ENCODE results near the gene TELO2.
"Not testable (repeated sequence)": the region's sequence is repeated elsewhere in the genome, so short reads cannot be mapped to it uniquely, and the experiment has no call there.

The TELO2 gene

DNA sequence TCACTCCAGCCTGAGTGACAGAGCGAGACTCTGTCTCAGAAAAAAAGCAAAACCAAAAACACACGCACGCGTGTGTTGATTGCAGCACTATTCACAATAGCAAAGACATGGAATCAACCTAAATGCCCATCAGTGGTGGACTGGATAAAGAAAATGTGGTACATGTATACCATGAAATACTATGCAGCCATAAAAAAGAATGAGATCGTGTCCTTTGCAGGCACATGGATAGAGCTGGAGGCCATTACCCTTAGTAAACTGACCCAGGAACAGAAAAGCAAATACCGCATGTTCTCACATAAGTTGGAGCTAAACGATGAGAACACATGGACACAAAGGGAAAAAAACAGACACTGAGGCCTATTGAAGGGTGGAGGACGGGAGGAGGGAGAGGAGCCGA lies 14.2 kb upstream of the TELO2 start:
- not testable (repeated sequence) for FAIRE-seq

DNA sequence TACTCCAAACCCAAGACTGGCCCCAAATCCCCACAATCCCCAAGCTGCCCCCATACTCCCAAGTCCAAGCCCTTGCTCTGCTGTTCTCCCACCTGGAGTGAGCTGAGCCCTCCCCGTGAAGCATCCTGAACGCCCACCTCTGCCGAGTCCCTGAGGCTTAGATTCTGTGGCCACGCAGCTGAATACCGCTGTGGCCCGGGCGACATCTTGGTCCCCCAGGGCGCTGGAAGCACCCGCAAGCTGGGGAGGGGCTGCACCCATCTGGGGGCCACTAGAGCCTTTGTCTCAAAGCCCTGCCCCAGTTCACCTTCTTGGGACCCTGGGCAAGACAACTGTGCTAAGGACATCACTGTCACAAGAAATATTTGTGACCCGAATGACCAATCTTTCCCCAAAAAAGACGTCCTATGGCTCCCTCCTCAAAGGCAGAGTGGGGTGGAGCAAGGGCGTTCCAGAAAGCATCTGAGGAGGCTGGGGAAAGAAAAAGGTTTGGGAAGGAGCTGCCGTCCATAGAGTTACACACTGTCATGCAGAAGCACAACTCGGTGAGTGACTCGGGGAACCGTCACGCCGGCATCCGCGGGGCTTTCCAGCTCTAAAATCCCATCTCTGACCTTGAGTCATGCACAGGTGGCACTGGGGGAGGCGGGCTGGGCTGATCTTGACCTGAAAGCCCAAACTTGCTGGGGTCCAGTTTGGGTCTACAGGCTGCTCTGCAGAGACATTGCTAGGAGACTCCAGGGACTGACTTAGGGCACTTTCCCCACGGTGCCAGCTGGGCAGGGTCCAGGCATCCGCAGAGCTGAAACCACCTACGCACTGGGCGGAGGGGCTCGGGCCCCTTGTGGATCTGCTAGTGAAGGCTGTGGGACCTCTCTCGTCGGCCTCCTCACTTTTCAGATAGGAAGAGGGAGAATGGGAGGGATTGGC lies 11.0 kb upstream of the TELO2 start:
- FAIRE-seq: no peak

GRCh38 chr16:1485847-1486496 lies 7.2 kb upstream of the TELO2 start:
- no peak for FAIRE-seq

- FAIRE-seq: no peak
These were observed 6.4 kb upstream of the TELO2 start for GRCh38 chr16:1486551-1487390.

GRCh38 chr16:1487395-1488053 lies 5.6 kb upstream of the TELO2 start:
- FAIRE-seq: no peak

DNA sequence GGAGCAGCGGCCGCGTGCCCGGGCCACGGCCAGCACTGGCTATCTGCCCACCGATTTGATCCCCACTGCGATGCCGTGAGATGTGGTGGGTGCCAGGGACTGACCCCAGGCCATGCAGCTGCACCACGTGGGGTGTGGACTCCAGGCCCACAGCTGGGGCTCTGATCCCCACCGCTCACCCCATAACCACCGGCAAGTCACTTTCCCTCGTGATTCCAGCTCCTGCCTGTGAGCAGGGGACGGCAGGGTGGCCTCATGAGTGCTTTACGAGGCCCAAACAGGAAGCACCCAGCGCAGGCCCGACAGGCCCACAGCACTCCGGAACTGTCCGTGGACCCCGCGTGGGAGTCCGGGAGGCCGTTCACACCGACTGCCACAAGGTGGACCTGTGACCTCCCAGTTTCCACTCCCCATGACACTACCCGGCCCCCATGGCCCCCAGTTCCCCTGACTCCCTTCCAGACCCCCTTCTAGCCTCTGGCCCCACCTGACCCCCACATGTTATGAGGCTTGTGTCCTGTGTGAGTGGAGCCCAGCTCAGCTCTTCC lies 5.0 kb upstream of the TELO2 start:
- no peak for FAIRE-seq

DNA sequence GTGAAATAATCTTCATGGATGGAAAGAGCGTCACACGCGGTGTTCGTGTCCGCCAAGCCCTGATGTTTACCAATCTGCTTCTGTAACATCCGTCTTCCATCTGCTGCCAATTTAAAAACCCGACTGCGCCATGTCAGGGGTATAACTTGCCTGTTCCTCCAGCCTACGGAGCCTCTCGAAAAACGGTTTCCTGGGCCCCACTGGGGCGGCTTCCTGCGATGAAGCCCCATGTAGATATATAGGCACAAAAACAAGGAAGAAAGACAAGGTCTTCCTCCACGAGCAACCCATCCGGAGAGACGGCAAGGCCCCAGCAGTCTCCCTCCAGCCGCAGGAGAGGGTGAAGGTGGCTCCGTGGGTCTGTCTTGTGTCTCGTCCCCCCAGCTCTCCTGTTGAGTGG lies 4.5 kb upstream of the TELO2 start, which contains the start of gene PTX4:
TSS of gene PTX4 (minus strand) at position 326 of the 400 bp plus-strand sequence. CDS start at position 291, 35 bp downstream.
- FAIRE-seq: no peak

DNA sequence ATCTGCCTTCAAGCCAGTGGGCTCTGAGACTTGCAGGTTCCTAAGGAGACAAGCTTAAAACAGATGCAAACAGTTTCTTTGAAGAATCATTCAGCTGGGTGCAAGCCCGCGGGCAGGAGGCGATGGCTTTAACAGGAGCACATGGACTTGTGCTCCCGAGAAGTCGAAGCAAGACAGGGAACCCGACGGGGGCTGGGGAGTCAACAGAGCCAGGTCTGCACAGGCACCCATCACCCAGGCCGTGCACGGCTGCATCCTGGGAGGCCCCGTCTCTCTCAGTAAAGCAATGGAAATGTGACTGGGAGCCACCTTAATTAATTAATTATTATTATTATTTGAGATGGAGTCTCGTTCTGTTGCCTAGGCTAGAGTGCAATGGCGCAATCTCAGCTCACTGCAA lies 4.1 kb upstream of the TELO2 start:
- no peak for FAIRE-seq

GRCh38 chr16:1491327-1491726 lies 1.8 kb upstream of the TELO2 start:
- no peak for FAIRE-seq

DNA sequence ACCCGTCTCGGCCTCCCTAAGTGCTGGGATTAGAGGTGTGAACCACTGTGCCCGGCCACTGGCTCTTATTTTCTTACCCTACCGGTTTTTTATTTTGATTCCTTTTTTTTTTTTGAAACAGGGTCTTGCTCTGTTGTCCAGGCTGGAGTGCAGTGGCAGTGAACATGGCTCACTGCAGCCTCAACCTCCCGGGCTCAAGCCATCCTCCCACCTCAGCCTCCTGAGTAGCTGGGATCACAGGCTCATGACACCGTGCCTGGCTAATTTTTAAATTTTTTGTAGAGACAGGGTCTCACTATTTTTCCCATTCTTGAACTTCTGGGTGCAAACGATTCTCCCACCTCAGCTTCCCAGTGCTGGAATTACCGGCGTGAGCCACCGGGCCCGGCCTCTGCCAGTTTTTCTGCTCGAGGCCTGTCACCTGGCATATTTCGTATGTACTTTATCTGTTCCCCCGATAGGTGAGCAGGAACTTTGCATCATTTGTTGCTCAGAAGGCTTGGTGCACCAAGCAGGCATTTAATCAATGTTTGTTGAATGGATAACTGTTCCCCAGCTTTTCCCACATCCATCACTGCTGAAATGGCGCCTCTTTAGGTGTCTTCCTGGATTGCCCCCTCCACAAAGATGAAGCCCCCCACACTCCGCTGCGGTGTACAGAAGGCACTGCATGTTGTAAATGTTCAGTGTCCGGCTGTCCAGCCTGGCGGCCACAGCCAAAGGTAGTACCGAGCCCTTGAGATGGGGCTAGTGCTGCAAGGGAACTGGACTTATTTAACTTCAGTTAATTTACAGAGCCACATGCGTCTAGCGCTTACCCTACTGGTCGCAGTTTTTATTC lies 858 bp upstream of the TELO2 start:
- no peak for FAIRE-seq

DNA sequence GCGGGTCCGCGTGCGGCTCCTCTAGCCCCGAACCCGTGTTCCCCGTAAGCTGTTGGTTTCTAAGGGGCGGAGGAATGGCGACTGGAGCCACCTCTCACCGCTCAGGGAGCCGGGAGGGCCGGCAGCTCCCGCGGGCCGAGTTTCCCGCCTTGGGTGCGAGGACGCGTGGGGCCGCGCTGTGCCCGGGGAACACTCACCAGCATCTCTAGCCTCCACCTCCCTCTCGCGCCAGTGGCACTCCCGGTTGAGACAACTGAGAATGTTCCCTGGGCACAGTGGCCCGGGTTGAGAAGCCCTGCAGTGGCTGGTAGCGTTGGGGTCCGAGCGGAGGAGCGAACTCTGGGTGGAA lies 560 bp downstream of the TELO2 start:
- FAIRE-seq: no peak

- no peak for FAIRE-seq
These were observed 1.0 kb downstream of the TELO2 start for GRCh38 chr16:1494129-1494640.

- FAIRE-seq: no peak
These were observed 1.6 kb downstream of the TELO2 start for GRCh38 chr16:1494711-1495110.

DNA sequence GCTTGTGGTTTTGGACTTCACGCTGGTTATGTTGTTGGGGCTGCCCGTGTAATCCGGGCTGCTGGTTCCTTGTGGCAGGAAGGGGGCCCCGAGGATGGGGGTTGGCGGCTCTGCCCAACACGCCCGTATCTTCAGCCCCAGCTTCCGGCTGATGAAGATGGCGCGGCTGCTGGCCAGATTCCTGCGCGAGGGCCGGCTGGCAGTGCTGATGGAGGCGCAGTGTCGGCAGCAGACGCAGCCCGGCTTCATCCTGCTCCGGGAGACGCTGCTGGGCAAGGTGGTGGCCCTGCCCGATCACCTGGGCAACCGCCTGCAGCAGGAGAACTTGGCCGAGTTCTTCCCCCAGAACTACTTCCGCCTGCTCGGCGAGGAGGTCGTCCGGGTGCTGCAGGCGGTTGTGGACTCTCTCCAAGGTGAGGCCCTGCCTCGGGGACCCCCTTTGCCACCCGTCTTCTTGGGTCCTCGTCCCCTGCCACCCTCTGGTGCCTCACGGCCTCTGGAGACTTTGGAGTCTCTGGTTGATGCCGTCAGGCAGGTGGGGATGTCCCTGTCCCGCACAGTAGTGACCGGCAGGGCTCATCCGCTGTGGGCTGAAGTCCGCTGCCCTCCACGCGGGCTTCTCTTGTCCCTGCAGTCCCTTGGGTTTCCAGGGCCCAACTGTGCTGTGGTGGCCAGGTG lies 2.2 kb downstream of the TELO2 start:
- no peak for FAIRE-seq

DNA sequence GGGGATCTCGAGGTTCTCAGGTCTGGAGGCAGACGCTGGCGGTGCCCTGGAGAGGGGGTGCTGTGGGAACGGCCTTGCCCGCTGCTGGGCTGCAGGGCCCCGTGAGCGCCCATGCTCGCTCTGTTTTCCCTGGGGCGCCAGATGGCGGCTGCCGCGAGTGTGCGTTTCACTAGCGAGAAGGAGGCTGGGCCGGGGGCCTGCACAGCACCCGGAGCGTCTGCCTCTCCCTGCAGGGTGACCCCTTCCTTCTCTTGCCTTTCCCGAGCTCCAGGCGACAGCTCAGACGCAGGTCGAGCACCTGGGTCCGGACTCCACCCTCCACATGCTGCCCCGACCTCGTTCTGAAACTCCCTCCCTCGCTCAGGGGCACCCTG lies 2.7 kb downstream of the TELO2 start:
- no peak for FAIRE-seq

DNA sequence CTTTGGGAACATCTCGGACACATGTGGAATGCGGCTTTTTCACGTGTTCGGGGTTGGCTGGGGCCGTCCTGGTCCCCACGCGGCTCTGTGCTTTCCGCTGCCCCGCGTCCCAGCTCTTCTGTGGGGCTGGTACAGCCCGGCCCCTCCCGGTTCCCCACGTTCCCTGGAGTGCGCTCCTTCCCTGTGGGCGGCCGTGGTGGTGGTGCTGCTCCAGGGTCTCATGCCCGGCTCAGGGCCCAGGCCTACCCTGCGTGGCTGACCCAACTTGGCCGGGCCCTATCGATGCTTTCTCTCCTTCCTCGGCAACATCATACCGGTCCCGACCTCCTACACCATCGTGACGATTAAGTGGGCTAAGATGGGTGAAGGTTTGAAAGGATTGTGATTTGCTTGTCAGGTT lies 3.3 kb downstream of the TELO2 start:
- FAIRE-seq: no peak

DNA sequence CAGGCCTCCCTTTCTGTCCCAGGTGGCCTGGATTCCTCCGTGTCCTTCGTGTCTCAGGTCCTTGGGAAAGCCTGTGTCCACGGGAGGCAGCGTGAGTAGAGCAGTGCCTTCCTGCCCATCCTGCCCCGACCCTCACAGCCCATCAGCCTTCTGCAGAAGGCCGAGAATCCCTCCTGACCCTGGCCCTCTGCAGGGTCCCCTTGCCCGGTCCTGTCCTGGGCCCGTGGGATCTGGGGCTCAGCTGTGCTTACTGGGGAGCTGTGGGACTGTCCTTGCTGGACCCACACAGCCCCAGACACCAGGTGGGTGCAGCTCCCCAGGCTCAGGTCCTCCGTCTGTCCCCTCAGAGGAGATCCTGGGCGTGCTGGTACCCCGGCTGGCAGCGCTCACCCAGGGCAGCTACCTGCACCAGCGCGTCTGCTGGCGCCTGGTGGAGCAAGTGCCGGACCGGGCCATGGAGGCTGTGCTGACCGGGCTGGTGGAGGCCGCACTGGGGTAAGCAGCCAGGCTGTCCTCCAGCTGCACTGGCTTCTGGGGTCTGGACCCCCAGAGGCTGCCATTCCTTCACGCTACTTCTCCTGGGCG lies 3.9 kb downstream of the TELO2 start:
- no peak for FAIRE-seq

GRCh38 chr16:1498899-1499676 lies 5.9 kb downstream of the TELO2 start:
- no peak for FAIRE-seq

DNA sequence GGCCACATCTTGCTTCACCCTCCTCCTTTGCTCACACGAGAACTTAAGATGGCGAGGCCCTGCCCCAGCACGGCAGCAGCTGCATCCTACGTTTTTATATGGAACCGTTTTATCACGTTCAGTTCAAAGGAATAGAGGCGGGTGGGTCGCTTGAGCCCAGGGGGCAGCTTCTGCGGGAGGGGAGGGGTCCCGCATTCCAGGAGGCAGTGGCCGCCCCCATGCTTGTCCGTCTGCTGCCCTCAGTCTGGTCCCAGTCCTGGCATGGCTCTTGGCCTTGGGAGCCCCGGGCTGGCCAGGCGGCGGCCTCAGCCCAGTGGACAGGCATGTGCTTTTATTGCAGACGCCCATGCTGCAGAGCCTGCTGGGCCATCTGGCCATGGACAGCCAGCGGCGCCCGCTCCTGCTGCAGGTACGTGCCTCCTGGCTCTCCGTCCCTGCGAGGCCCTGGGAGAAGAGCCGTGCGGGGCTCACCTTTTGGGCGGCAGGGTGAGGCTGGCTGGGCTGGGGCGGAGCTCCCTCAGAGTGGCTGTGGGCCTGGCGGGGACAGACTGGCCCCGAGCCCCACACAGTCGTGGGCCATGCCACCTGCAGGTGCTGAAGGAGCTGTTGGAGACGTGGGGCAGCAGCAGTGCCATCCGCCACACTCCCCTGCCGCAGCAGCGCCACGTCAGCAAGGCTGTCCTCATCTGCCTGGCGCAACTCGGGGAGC lies 6.8 kb downstream of the TELO2 start:
- no peak for FAIRE-seq
